Suprapubic skin (tissue), 4 donors: ENCODE measurements around the gene AHNAK2.

ENCODE experiments used
- EP300 ChIP-seq: sonication (generic); formaldehyde crosslinking; IDR thresholded peaks from one replicate; pipeline ENCODE4 v1.6.1; 2017; ENCODE audit warnings: antibody characterized with exemption
- POLR2A ChIP-seq, 2 donors: fragments of 450-650 bp; IDR thresholded peaks; one replicate each; pipeline ENCODE4 v1.6.1; 2017; ENCODE audit warnings: antibody characterized with exemption in 2 of 2, mild to moderate bottlenecking in 2 of 2, moderate library complexity in 2 of 2
- POLR2AphosphoS5 ChIP-seq, 3 donors: sonication (generic); formaldehyde crosslinking; IDR thresholded peaks; one replicate each; pipeline ENCODE4 v1.6.1; 2017; ENCODE audit warnings: antibody characterized with exemption in 3 of 3
- TF ChIP-seq, protein P1 (sequence below), 2 donors: fragments of 200-600 bp in 1 of 2; fragments of 450-650 bp in 1 of 2; sonication (generic) in 1 of 2; IDR thresholded peaks; one replicate each; pipeline ENCODE4 v1.5.1; 2016 to 2019; ENCODE audit warnings: antibody characterized with exemption in 2 of 2, mild to moderate bottlenecking in 1 of 2, moderate library complexity in 1 of 2

DNA sequence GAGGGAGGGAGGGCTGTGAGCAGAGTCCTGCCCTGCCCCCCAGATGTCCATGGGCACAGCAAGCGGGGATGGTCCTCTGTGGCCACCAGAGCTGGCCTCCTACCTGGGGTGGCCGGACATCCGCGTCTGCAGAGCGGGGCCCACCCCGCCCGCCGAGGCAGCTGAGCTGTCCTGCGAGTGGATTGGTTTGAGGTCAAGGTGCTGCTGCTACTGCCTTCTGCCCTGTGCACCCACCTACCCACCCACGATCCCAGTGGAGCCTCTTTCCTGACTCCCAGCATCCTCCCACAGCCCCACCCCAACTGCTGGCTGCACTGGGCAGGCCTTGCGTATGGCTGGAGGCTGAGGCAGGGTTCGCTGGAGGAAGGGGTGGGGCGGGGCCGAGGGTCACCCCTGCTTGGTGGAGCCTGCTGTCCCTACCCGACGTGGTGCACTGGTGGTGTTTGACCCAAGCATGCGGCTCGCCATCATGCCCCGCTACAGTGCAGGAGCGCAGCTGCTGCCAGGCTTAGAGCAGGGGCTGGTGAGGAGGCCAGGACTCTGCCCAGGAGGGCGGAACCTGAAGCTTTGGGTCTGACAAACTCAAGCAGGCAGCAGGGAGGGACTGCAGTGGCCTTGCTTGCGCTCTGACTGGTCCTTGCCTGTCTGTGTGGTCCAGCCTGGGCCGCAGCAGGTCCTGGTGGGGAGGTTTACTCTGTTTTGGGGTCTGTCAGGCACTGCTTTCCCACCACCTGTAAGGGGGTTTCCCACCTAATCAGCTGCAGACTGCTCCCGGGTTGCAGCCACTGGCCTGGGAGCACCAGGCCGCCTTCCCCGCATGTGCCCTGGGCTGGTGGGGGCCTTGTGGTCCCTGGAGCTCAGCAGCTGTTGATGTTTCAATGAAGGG lies 89.4 kb downstream of the AHNAK2 start:
- TF ChIP-seq EP300 = no peak
- TF ChIP-seq, protein P1, sequence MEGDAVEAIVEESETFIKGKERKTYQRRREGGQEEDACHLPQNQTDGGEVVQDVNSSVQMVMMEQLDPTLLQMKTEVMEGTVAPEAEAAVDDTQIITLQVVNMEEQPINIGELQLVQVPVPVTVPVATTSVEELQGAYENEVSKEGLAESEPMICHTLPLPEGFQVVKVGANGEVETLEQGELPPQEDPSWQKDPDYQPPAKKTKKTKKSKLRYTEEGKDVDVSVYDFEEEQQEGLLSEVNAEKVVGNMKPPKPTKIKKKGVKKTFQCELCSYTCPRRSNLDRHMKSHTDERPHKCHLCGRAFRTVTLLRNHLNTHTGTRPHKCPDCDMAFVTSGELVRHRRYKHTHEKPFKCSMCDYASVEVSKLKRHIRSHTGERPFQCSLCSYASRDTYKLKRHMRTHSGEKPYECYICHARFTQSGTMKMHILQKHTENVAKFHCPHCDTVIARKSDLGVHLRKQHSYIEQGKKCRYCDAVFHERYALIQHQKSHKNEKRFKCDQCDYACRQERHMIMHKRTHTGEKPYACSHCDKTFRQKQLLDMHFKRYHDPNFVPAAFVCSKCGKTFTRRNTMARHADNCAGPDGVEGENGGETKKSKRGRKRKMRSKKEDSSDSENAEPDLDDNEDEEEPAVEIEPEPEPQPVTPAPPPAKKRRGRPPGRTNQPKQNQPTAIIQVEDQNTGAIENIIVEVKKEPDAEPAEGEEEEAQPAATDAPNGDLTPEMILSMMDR (IDR thresholded peaks at IDR 0.05) = no peak
- TF ChIP-seq POLR2AphosphoS5 (IDR thresholded peaks at IDR 0.05) = no peak
- TF ChIP-seq POLR2A (IDR thresholded peaks at IDR 0.05) = no peak
